Stimulated activated CD8-positive, alpha-beta memory T cell treated with anti-CD3 and anti-CD28 coated beads, Interleukin-15, amount 100 ng/mL, for 1 hour (primary cell): ENCODE data around the gene DOCK3.
A peak's percentile ranks its signal among the peaks of the same experiment; 100 is the strongest.

ENCODE experiments used
- DNase-seq: peaks from one replicate; pipeline ENCODE4 v3.0.0-alpha.2; 2020; ENCODE audit warnings: low read depth

The DOCK3 gene

GRCh38 chr3:50674349-50675178, at the start of gene DOCK3:
Gene DOCK3, plus strand, starts transcription at chr3:50674927. Its CDS starts 337 bp downstream, at chr3:50675264.
- DNase-seq: peak; percentile 28

GRCh38 chr3:50625231-50626182, 49.2 kb upstream of the DOCK3 start:
- DNase-seq: no peak

- no peak for DNase-seq
Observed at GRCh38 chr3:50626401-50626800, 48.3 kb upstream of the DOCK3 start.

GRCh38 chr3:50627407-50628051, 47.2 kb upstream of the DOCK3 start:
- DNase-seq: no peak

GRCh38 chr3:50628601-50629000, 46.1 kb upstream of the DOCK3 start:
- DNase-seq: no peak

- DNase-seq: no peak
Observed at GRCh38 chr3:50630394-50630793, 44.3 kb upstream of the DOCK3 start.

- no peak for DNase-seq
Observed at GRCh38 chr3:50630877-50631276, 43.9 kb upstream of the DOCK3 start.

- DNase-seq: no peak
Observed at GRCh38 chr3:50632450-50632849, 42.3 kb upstream of the DOCK3 start.

- no peak for DNase-seq
Observed at GRCh38 chr3:50633230-50633790, 41.4 kb upstream of the DOCK3 start.

GRCh38 chr3:50635066-50635465, 39.7 kb upstream of the DOCK3 start:
- DNase-seq: no peak

GRCh38 chr3:50637011-50637410, 37.7 kb upstream of the DOCK3 start:
- no peak for DNase-seq

- no peak for DNase-seq
Observed at GRCh38 chr3:50637945-50638344, 36.8 kb upstream of the DOCK3 start.

GRCh38 chr3:50639055-50639494, 35.7 kb upstream of the DOCK3 start:
- no peak for DNase-seq

GRCh38 chr3:50642382-50642781, 32.3 kb upstream of the DOCK3 start:
- DNase-seq: no peak

- no peak for DNase-seq
Observed at GRCh38 chr3:50644561-50644960, 30.2 kb upstream of the DOCK3 start.

GRCh38 chr3:50645378-50645777, 29.3 kb upstream of the DOCK3 start:
- no peak for DNase-seq

- no peak for DNase-seq
Observed at GRCh38 chr3:50648313-50648712, 26.4 kb upstream of the DOCK3 start.

- DNase-seq: no peak
Observed at GRCh38 chr3:50648944-50649343, 25.8 kb upstream of the DOCK3 start.

- DNase-seq: no peak
Observed at GRCh38 chr3:50649451-50649931, 25.2 kb upstream of the DOCK3 start.

GRCh38 chr3:50650018-50650417, 24.7 kb upstream of the DOCK3 start:
- no peak for DNase-seq

GRCh38 chr3:50651445-50651844, 23.3 kb upstream of the DOCK3 start:
- no peak for DNase-seq
